Loucy (cell line): ENCODE measurements around the gene SLC39A11.

ENCODE experiments used
- H2AFZ ChIP-seq: fragments of 200-600 bp; sonication (generic); 2 replicates; pipeline ENCODE4 v1.6.0; 2016; ENCODE audit warnings: antibody characterized with exemption, mild to moderate bottlenecking, low read length, moderate library complexity
- H3F3A ChIP-seq: fragments of 200-600 bp; 2 replicates; pipeline ENCODE4 v1.6.0; 2016; ENCODE audit warnings: antibody characterized with exemption, low read depth, mild to moderate bottlenecking
- H3K27me3 ChIP-seq: fragments of 200-600 bp; sonication (generic); 2 replicates; pipeline ENCODE4 v1.6.1; 2014; ENCODE audit warnings: low read length, mild to moderate bottlenecking; ENCODE audit not compliant: insufficient read depth, poor library complexity, severe bottlenecking
- H3K36me3 ChIP-seq: fragments of 200-600 bp; sonication (generic); 2 replicates; pipeline ENCODE4 v1.6.1; 2016; ENCODE audit warnings: low read length; ENCODE audit not compliant: insufficient read depth
- H3K4me1 ChIP-seq: fragments of 200-600 bp; sonication (generic); 2 replicates; pipeline ENCODE4 v1.5.1; 2014; ENCODE audit warnings: low read length, mild to moderate bottlenecking; ENCODE audit not compliant: insufficient read depth, poor library complexity, severe bottlenecking
- H3K4me2 ChIP-seq: fragments of 200-600 bp; sonication (generic); 2 replicates; pipeline ENCODE4 v1.6.0; 2014; ENCODE audit warnings: antibody characterized with exemption, low read length, low read depth, mild to moderate bottlenecking; ENCODE audit not compliant: poor library complexity, severe bottlenecking
- H3K4me3 ChIP-seq: fragments of 200-600 bp; sonication (generic); 2 replicates; pipeline ENCODE4 v1.5.1; 2014; ENCODE audit warnings: low read length, mild to moderate bottlenecking, mixed read lengths; ENCODE audit not compliant: poor library complexity, severe bottlenecking
- H3K79me2 ChIP-seq: fragments of 200-600 bp; sonication (generic); 2 replicates; pipeline ENCODE4 v1.6.1; 2014; ENCODE audit warnings: low read length; ENCODE audit not compliant: insufficient read depth
- H3K9ac ChIP-seq: fragments of 200-600 bp; sonication (generic); 2 replicates; pipeline ENCODE4 v1.6.0; 2014; ENCODE audit warnings: mild to moderate bottlenecking, low read depth, low read length, moderate library complexity; ENCODE audit not compliant: poor library complexity, severe bottlenecking
- H3K9me2 ChIP-seq: fragments of 200-600 bp; sonication (generic); replicated peaks from 2 replicates; pipeline ENCODE4 v1.6.1; 2016; ENCODE audit warnings: low read depth, low read length, mixed read lengths
- H3K9me3 ChIP-seq: fragments of 200-600 bp; sonication (generic); 2 replicates; pipeline ENCODE4 v1.6.1; 2014; ENCODE audit warnings: mild to moderate bottlenecking, antibody characterized with exemption, low read length, low read depth; ENCODE audit not compliant: insufficient read depth
- H4K20me1 ChIP-seq: fragments of 200-600 bp; sonication (generic); 2 replicates; pipeline ENCODE4 v1.6.0; 2014; ENCODE audit warnings: antibody characterized with exemption, low read length, mild to moderate bottlenecking; ENCODE audit not compliant: insufficient read depth, poor library complexity, severe bottlenecking
- EZH2phosphoT487 ChIP-seq: fragments of 200-600 bp; IDR thresholded peaks from 2 replicates; pipeline ENCODE4 v1.6.1; 2018; ENCODE audit warnings: antibody characterized with exemption, mild to moderate bottlenecking, moderate library complexity, borderline replicate concordance
- TF ChIP-seq, protein P1 (sequence below): fragments of 200-600 bp; sonication (generic); conservative IDR thresholded peaks from 2 replicates; pipeline ENCODE4 v1.5.1; 2014; ENCODE audit warnings: mild to moderate bottlenecking, antibody characterized with exemption, low read length

Gene SLC39A11

DNA sequence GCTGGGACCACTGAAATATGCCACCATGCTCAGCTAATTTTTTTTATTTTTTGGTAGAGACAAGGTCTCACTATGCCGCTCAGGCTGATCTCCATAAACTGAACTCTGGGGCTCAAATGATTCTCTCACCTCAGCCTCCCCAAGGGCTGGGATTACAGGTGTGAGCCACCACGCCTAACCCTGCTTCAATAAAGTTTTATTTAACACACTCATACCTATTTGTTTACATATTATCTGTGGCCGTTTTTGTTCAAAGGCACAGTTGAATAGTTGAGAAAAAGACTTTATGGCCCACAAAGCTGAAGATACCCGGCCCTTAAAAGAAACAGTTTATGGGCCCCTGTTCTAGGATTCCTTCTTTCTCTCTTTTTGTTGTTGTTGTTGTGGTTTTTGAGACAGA is 419.8 kb downstream of the SLC39A11 start:
- Histone ChIP-seq H3K79me2 (no peaks in the 10 kb centered on the region), H3K36me3 (no peaks in the 10 kb centered on the region), H3F3A (no peaks in the 10 kb centered on the region), H2AFZ (no peak overlapping the region), H3K27me3 (no peaks in the 10 kb centered on the region), H4K20me1 (no peaks in the 10 kb centered on the region), H3K9me3 (no peaks in the 10 kb centered on the region), H3K4me1 (no peaks in the 10 kb centered on the region), H3K9me2 (no peaks in the 10 kb centered on the region), H3K4me3 (no peak overlapping the region), H3K9ac (no peak overlapping the region), H3K4me2 (no peak overlapping the region)
- TF ChIP-seq, protein P1, sequence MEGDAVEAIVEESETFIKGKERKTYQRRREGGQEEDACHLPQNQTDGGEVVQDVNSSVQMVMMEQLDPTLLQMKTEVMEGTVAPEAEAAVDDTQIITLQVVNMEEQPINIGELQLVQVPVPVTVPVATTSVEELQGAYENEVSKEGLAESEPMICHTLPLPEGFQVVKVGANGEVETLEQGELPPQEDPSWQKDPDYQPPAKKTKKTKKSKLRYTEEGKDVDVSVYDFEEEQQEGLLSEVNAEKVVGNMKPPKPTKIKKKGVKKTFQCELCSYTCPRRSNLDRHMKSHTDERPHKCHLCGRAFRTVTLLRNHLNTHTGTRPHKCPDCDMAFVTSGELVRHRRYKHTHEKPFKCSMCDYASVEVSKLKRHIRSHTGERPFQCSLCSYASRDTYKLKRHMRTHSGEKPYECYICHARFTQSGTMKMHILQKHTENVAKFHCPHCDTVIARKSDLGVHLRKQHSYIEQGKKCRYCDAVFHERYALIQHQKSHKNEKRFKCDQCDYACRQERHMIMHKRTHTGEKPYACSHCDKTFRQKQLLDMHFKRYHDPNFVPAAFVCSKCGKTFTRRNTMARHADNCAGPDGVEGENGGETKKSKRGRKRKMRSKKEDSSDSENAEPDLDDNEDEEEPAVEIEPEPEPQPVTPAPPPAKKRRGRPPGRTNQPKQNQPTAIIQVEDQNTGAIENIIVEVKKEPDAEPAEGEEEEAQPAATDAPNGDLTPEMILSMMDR = no peak
- no peak for TF ChIP-seq EZH2phosphoT487

GRCh38 chr17:72671016-72671415 is 421.5 kb downstream of the SLC39A11 start:
- Histone ChIP-seq H3K4me3 (no peak overlapping the region), H3K79me2 (no peaks in the 10 kb centered on the region), H3K9ac (no peak overlapping the region), H3K4me1 (no peaks in the 10 kb centered on the region), H3K36me3 (no peaks in the 10 kb centered on the region), H3K9me3 (no peaks in the 10 kb centered on the region), H2AFZ (no peak overlapping the region), H4K20me1 (no peaks in the 10 kb centered on the region), H3K27me3 (no peaks in the 10 kb centered on the region), H3K9me2 (no peaks in the 10 kb centered on the region), H3F3A (no peaks in the 10 kb centered on the region), H3K4me2 (no peak overlapping the region)
- TF ChIP-seq, protein P1 = no peak
- TF ChIP-seq EZH2phosphoT487 = no peak

DNA sequence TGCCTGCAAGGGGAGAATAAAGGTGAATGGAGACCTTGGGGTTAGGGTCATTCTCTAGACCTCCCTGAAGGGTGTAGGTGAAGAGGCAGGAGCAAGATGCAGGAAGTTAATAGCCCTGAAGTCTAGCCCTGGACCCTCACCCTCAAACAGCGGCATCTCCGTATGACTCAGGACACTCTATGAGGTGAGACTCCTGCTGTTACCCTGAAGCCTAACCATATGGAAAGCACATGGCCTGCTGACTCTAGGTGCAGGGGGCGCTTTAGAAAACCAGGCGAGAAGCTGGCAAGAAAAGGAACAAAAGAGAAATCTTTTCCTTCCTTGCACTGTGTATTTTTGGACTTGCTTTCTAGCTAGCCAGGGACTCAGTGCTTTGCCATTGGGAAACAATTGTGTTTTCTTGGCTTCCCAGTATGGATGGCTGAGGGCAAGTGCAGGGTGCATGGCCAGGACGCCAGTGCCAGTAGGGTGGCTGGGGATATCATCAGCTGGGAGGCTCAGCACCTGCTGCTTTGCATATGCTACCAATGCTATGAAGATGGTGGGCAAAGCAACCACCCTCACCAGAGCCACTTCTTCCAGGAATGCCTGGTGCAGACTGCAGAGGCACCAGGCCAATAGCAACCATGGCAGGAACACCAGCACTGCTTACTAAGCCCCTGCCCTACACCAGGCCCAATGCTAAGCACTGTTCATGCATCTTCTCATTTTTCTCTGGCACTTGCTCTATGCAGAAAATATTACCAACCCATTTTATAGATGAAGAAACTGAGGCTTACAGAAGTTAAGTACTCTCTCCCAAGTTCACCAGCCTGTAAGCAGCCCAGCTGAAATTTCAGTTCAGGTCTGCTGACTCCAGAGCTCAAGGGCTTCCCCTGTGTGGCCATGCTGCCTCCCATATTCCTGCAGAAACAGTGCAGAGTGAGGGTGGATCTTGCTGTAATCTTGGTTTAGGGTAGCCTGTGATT is 425.1 kb downstream of the SLC39A11 start:
- TF ChIP-seq, protein P1 = no peak
- TF ChIP-seq EZH2phosphoT487 = no peak

More for the DNA sequence above, 425.1 kb downstream of the SLC39A11 start:
- H3K4me1 ChIP-seq = no peaks in the 10 kb centered on the region
- H3K9me2 ChIP-seq = no peaks in the 10 kb centered on the region
- no peak overlapping the region for H3K4me3 ChIP-seq
- H2AFZ ChIP-seq = no peak overlapping the region
- H3K27me3 ChIP-seq = no peaks in the 10 kb centered on the region
- no peaks in the 10 kb centered on the region for H3K9me3 ChIP-seq
- H3K4me2 ChIP-seq = no peak overlapping the region
- H3K79me2 ChIP-seq = no peaks in the 10 kb centered on the region
- no peak overlapping the region for H3K9ac ChIP-seq
- H4K20me1 ChIP-seq = no peaks in the 10 kb centered on the region
- H3F3A ChIP-seq = no peaks in the 10 kb centered on the region
- H3K36me3 ChIP-seq = no peaks in the 10 kb centered on the region
